Pancreas (tissue), 10 donors: ENCODE measurements around the gene F7. TPM values are rescaled to one million over a fixed set of nuclear protein-coding genes. Genes with fewer than 3 reads are reported as not detected.
A peak's percentile ranks its signal among the peaks of the same experiment; 100 is the strongest.
"Not testable (repeated sequence)": the region's sequence is repeated elsewhere in the genome, so short reads cannot be mapped to it uniquely, and the experiment has no call there.

Experiments
- ATAC-seq, 4 donors: fragments of 200-7000 bp; cut with Tn5 transposase; one replicate each; pipeline versions ENCODE4 v1.8.0 to v1.9.1; 2020; ENCODE audit warnings: mild to moderate bottlenecking in 4 of 4, moderate library complexity in 4 of 4
- DNase-seq, 6 donors: peaks; one replicate each; pipeline ENCODE4 v3.0.0-alpha.2; 2020
- FAIRE-seq: peaks from 2 replicates; lab custom pipeline; 2012; peaks lifted over from hg19 to GRCh38; lab: Jason Lieb, UNC
- H3K27ac ChIP-seq, 4 donors: fragments of 200-600 bp; sonication (generic); 1 replicate in 3 of 4; 2 replicates in 1 of 4; pipeline versions ENCODE4 v1.5.0 to v1.8.0; 2020
- H3K27me3 ChIP-seq, 4 donors: fragments of 200-600 bp; one replicate each; pipeline ENCODE4 v1.8.0; 2021
- H3K36me3 ChIP-seq, 3 donors: fragments of 200-600 bp; sonication (generic) in 1 of 3; one replicate each; pipeline versions ENCODE4 v1.5.0 to v1.8.0; 2020 to 2021
- H3K4me1 ChIP-seq, 3 donors: fragments of 200-600 bp; one replicate each; pipeline ENCODE4 v1.8.0; 2021
- H3K4me3 ChIP-seq, 4 donors: fragments of 200-600 bp; sonication (generic) in 2 of 4; one replicate each; pipeline versions ENCODE4 v1.5.0 to v1.8.0; 2020 to 2021
- H3K9me3 ChIP-seq, 4 donors: fragments of 200-600 bp; one replicate each; pipeline ENCODE4 v1.8.0; 2021
- CTCF ChIP-seq, 4 donors: fragments of 200-600 bp; sonication (generic) in 3 of 4; IDR thresholded peaks; one replicate each; pipeline versions ENCODE4 v1.5.0 to v1.8.0; 2021; ENCODE audit warnings: antibody characterized with exemption in 4 of 4
- WGBS, 2 donors: extraction: QIAGEN DNeasy Blood & Tissue Kit; methylation state at CpG; one replicate each; pipeline ENCODE4 v1.1.7; 2013; 5-methylcytosine and 5-hydroxymethylcytosine counted together
- intact Hi-C, 3 donors: fragments of 100-400 bp; cut with DNase I; formaldehyde crosslinking; loops; one replicate each; pipeline versions ENCODE4 v1.11.1 to v1.14.2; 2022
- polyA plus RNA-seq, 2 donors: library from polyadenylated mRNA; stranded (reverse); fragments of 200-250 nt; gene quantifications; one replicate each; pipeline ENCODE4 v1.2.3, GENCODE V29; 2013
- total RNA-seq, 6 donors: library from RNA; stranded (reverse); fragmentation: NEBNext Ultra II Directional in 4 of 6; extraction: Animal tissue kit (Norgen Biotek cat#: 25700) in 4 of 6; gene quantifications; one replicate each; pipeline versions ENCODE4 v1.2.1 to v1.2.4, GENCODE V29; 2021 to 2023
- donor health status: healthy with polysubstance abuse.
- donor health status: DM: no; HTN: no; CAD: no; lungs with moderate emphysema.
- donor health status: DM: no; HTN: no; CAD: no.
- donor health status: control.
- donor health status: control.
- donor health status: Bipolar disorder and iron deficiency.
- donor health status: DM: yes; HTN: yes; CAD: no.
- donor health status: DM: no; HTN: no; CAD: no.
- donor health status: DM: no; HTN: no; CAD: no.
- donor health status: DM: yes; HTN: yes; CAD: no.

F7 gene
- total RNA-seq (under 1 TPM in 4 of 6 donors, not detected in 2; 0.13 to 0.37 (median 0.21) TPM), polyA plus RNA-seq (under 1 TPM; 0.19 to 0.96 TPM)

- ATAC-seq (peak in 3 of 4 donors; percentile 34 to 54 (median 43)), FAIRE-seq (no peak), DNase-seq (peak in 1 of 6 donors; percentile 46)
- Histone ChIP-seq H3K4me1 (no peaks in the 10 kb centered on the region), H3K36me3 (no peaks in the 10 kb centered on the region), H3K27ac (no peak within 1 kb of the TSS), H3K27me3 (peaks cover 0 to 7% (median 3%) of the 10 kb centered on the region in 4 donors), H3K4me3 (no peak within 1 kb of the TSS), H3K9me3 (no peaks in the 10 kb centered on the region)
- TF ChIP-seq CTCF (IDR thresholded peaks at IDR 0.05), result no peak
- intact Hi-C loops, result no loop called here
- 40 to 43% methylated on average over 17 of the region's 17 CpGs for WGBS, 2 donors
Observed at GRCh38 chr13:113105032-113105920, at the start of gene F7. Gene F7 (plus strand): TSS chr13:113105791. CDS start chr13:113105842, 51 bp downstream.

- DNase-seq (peak in 3 of 6 donors; percentile 2 to 11 (median 8)), ATAC-seq (no peak), FAIRE-seq (no peak)
- no peak overlapping the region for H3K27ac ChIP-seq
- no peaks in the 10 kb centered on the region for H3K9me3 ChIP-seq
- WGBS, 2 donors, result 100% methylated on average over 1 of the region's 1 CpG
- intact Hi-C loops, result no loop called here
- no peaks in the 10 kb centered on the region for H3K27me3 ChIP-seq
- no peaks in the 10 kb centered on the region for H3K4me1 ChIP-seq
- no peaks in the 10 kb centered on the region for H3K36me3 ChIP-seq
- H3K4me3 ChIP-seq, result no peak overlapping the region
- TF ChIP-seq CTCF (IDR thresholded peaks at IDR 0.05), result no peak
Observed at GRCh38 chr13:113057084-113057483, 48.5 kb upstream of the F7 start.

DNA sequence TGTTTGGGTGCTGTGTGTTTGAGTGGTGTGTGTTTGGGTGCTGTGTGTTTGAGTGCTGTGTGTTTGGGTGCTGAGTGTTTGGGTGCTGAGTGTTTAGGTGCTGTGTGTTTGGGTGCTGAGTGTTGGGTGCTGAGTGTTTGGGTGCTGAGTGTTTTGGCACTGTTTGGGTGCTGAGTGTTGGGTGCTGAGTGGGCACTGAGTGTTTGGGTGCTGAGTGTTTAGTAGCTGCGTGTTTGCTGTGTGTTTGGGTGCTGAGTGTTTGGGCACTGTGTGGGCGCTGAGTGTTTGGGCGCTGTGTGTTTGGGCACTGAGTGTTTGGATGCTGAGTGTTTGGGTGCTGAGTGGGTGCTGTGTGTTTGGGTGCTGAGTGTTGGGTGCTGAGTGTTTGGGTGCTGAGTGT lies 48.0 kb upstream of the F7 start:
- FAIRE-seq, intact Hi-C loops, ATAC-seq, H3K4me3 ChIP-seq, H3K36me3 ChIP-seq, H3K27me3 ChIP-seq, H3K27ac ChIP-seq, H3K9me3 ChIP-seq, H3K4me1 ChIP-seq: not testable (repeated sequence)
- DNase-seq, result peak in 2 of 6 donors; percentile 7 to 8
- 92 to 96% methylated on average over 3 of the region's 3 CpGs for WGBS, 2 donors

DNA sequence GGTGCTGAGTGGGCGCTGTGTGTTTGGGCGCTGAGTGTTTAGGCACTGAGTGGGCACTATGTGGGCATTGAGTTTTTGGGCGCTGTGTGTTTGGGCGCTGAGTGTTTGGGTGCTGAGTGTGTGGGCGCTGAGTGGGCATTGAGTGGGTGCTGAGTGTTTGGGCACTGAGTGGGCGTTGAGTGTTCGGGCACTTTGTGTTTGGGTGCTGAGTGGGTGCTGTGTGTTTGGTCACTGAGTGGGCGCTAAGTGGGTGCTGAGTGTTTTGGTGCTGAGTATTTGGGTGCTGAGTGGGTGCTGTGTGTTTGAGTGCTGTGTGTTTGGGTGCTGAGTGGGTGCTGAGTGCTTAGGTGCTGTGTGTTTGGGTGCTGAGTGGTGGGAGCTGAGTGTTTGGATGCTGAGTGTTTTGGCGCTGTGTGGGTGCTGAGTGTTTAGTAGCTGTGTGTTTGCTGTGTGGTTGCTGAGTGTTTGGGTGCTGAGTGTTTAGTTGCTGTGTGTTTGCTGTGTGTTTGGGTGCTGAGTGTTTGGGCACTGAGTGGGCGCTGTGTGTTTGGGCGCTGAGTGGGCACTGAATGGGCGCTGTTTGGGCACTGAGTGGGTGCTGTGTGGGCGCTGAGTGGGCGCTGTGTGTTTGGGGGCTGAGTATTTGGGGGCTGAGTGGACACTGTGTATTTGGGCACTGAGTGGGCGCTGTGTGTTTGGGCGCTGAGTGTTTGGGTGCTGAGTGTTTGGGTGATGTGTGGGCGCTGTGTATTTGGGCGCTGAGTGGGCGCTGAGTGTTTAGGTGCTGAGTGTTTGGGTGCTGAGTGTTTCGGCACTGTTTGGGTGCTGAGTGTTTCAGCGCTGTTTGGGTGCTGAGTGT lies 47.2 kb upstream of the F7 start:
- H3K36me3 ChIP-seq, result no peaks in the 10 kb centered on the region
- H3K27ac ChIP-seq, result no peak overlapping the region
- 92 to 95% methylated on average over 21 of the region's 21 CpGs for WGBS, 2 donors
- no peak overlapping the region for H3K4me3 ChIP-seq
- peak in 3 of 6 donors; percentile 4 to 26 (median 7) for DNase-seq
- no peaks in the 10 kb centered on the region for H3K27me3 ChIP-seq
- ATAC-seq, result no peak
- TF ChIP-seq CTCF (IDR thresholded peaks at IDR 0.05), result no peak
- no peaks in the 10 kb centered on the region for H3K4me1 ChIP-seq
- no peak for FAIRE-seq
- H3K9me3 ChIP-seq, result no peaks in the 10 kb centered on the region
- intact Hi-C loops, result no loop called here
